Fibroblast of skin of abdomen (primary cell): Measurements from ENCODE around the gene MED12L.
A peak's percentile ranks its signal among the peaks of the same experiment; 100 is the strongest.
"Not testable (repeated sequence)": the region's sequence is repeated elsewhere in the genome, so short reads cannot be mapped to it uniquely, and the experiment has no call there.

Experiments used
- DNase-seq: peaks from one replicate; pipeline ENCODE4 v3.0.0-alpha.2; 2013

MED12L gene

DNA sequence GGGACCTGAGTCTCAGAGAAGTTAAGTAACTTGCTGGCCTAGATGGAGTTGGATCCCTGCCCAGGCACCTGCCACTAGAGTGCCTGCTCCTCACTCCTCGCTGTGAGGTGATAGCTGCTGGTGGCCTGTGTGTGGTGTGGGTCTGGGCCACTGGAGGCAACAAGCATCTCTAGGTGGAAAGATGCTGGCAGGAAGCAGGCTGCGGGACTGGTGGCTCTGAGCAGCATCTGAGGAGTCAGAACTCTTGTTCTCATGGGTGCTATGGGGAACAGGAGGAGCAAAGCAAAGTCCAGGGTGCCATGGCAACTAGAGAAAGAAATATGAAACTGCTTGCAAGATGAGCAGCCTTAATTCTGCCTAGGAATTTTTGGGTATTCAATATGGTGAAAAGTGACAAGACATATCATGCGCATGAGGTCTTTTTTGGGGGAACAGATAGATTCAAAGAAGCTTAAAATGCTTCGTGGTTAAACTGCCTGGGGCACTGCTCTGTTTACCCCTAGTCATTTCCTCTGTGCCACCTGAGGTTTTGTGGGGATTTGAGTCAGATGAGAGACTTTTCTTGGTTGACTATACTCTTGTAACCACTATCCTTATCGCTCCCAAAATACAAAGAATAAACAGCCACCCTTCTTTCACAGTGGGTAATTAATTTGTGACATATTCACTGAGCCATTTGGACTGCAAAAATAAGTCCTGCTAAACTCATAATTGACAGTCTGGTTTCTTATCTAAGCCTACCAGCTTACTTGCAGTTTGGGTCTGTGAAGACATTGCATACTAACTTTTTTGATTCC, 50.3 kb downstream of the MED12L start:
- no peak for DNase-seq

DNA sequence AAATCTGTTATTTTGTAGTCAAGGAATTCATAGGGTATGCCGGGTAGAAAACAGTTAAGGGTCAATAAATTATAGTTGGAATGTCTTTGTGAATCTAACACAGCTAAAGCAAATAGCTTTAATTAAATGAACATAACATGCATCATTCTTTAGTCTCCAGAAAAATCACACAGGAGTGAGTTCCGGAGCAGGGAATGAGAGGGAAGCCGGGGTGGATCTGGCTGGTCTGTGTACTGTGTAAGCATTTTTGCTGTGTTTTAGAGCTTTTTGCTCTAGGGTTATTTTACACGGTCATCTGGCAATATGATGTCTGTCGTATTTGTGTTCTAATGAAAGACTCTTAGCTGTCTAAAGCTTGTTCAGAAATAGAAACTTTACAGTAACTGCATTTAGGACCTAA, 57.5 kb downstream of the MED12L start:
- no peak for DNase-seq

DNA sequence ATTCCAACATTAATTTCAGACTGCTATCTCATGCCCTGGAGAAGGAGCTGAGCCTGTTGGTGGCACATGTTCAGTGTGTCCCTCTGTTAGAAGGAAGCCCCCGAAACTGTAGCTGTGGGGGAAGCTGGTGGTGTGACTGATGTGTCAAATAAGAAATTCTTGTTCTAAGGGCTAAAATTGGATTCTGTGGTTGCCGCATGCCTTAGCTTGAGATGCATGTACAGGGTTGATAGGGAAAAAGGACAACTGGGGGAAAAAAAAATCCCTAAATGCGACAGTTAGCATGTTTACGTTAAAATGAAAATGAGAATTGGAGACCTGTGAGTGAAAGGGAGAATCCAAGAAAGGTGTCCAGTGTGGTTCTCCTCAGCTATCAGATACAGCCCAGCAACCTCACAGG, 58.6 kb downstream of the MED12L start:
- no peak for DNase-seq

DNA sequence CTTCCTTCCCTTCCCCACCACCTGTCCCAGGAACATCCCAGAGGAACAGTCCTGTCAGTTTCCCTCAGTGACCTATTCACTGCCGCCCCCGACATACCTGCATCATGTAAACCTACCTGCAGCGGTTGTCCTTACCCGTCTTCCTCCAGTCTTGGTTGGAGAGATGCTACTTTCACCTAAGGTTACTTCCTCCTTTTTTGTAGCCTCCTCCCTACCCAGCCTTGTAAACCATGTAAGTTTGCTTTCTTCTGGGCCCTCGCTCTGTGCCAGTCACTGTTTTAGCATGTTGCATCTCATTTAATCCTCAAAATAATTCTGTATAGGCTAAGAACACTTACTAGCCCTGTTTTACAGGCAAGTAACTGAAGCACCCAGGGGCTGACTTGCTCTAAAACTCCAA, 59.3 kb downstream of the MED12L start:
- DNase-seq, result no peak

DNA sequence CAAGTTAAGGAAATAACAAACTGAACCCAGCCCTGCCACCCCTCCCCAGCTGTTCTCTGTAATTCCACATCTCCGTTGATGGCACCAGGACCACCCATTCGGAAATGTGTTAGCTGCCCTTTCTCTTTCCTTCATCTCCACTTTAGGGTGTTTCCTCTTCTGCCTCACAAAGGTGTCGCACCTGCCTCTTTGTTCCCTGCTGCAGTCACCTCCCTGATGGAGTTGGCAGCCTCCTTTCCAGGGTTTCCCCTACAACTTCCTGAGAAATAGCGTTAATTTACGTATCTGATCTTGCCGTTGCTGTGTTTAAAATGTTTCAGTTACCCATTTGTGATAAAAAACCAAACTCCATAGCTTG, 60.2 kb downstream of the MED12L start:
- no peak for DNase-seq

DNA sequence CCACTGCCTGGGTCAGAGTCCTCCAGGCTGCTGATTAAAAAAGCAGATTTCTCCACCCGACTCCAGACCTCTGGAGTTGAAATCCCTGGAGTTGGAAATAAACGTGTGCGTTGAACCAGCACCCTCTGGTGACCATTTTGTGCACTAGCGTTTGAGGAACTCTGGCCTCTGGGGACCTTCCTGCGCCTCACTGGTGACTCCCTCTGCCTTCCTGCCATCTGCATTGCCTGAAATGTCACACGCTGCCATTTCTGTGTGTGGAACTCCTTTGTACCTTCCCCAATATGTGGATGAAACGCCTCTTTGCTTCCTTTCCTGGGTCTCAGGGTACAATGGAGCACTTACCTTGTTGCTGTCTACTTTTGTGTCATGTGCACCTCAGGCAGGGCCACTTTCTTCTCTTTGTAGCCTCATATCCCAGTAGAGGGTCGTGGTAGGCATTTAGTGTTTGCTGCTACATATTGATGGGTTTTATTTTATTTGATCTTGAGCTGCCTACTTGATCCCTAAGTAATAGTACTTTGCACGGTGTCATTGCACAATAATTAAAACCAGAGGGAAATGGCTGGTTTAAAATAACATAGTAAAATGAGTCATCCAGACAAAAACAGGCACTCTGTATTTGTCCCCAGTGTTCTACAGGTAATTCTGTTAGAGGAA, 60.7 kb downstream of the MED12L start:
- peak; percentile 70 for DNase-seq

DNA sequence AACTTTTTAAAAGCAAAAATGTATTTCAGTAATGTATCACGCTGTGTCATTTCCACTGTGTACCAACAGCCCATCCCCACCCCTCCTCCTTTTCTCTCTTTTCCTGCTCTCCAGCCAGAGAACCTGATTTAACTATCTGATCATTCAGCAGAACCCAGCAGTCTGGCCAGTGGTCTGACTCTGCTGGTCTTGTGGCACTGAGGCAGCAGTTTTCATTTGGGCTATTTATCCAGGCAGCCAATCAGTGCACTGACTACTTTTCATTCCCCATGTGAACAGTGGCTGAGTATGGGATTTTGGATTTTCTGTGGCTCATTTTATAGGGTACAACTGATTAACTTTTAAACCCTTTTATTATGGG, 61.2 kb downstream of the MED12L start:
- DNase-seq, result no peak

DNA sequence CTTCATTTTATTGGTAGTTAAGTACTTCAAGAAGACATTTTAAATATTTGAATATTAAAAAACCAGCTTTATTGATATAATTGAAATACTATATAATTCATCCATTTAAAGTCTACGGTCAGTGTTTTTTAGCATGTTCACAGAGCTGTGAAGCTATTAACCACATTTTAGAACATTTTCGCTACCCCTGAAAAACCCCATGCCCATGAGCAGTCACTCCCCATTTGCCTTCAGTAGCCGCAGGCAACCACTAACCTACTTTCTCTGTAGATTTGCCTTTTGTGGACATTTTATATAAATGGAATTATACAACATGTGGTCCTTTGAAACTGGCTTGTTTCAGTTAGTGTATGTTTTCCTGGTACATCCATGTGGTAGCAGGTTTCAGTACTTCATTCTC, 61.8 kb downstream of the MED12L start:
- DNase-seq, result no peak

DNA sequence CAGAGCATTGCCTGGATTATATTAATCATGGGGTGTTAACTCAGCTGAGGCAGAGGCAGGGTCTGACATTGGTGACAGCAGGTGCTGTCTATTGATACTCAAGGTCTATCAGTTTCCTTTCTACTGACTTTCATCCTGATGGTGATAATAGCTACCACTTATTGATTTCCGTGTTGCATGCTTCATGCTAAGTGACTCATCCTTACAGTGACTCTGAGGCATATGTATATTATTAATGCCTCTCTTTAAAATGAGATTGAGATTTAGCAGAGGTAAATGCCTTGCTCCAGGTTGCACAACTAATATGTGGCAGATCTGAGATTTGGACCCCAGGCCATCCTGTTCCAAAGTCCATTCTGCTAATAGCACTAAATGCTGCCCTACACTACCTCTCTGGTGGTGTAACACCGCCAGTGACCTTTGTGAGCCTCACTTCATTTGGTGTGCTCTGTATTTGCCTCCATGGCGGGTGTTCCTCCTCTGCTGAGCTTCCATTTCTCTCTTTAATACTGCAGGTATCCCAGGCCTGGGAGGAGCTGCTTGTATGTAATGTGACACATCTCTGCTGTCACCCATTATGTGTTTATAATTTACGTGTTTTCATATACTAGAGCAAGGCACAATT, 67.1 kb downstream of the MED12L start:
- DNase-seq, result no peak

DNA sequence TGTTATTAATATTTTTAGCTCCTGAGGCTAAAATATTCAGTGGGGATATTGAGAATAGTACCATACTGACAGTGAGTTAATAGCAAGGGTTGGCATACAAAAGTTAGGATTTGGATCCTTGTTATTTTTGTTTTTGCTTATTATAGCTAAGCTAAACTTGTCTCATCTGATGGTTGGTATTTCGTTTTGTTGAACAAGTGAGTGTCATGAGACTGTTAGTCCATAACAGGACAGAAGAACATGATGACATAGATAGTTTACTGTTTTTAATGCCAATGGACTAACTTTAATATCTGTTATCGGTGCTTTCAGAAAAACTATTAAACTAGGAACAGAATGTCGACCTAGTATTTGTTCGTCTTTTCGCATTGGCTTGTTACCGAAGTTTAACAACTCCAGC, 69.1 kb downstream of the MED12L start:
- DNase-seq, result no peak

DNA sequence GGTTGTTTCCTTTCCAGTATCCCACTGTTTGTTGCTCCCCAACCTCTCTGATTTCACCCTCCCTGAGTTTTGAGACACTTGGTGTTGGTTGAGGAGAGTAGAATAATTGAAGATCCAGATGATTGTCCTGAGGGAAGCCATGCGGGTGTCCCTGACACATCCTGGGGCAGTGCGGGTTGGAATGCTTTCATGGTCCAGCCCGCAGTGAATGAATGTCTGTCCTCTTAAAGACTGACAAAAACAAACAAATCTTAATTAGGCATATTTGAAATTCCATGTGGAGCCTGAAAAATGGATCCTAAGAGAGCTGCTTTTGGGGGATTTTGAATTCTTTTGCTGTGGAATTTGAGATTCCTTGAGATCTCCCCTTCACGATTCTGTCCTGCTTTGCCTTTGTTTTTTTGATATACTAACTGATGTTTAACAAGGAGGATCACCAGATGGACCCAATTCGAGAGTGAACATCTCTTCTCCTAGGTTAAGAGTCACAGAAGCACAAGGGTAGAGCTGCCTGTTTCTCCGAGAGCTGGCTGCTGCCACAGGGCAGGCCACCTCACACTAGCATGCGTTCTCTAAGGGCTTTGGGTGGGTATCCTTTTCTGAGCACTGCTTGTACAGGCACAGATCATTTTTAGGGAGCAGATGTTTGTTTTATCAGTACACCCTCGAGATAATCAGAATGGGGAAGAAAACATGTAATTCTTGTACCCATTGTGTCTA, 70.1 kb downstream of the MED12L start:
- DNase-seq, result no peak

DNA sequence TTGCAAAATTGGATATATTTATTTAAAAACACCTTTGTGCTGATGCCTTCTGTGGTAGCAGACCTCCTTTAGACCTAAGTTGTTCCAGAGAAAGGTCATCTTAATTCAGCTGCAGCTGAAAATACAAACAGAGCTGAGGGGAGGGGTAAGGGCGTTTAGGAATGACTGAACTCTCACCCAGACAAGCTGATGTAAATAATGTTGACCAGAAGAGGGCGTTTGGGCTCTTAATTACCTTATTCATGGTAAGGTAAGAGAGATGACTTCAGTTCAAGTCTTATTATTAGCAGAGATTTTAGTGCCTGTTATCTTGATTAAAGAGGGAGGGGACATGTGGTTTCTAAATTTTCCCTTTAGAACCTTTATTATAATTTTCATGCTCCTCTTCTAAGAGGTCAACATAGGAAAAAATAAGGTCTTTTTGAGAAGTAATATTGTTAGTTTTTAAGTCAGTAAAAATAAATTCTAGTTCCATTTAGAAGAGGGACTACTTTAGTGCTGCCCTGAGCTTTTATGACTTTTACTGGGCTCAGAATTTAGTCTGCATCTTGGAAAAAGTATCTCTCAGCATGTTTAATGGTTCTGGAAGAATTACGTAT, 71.3 kb downstream of the MED12L start:
- DNase-seq, result peak; percentile 58

DNA sequence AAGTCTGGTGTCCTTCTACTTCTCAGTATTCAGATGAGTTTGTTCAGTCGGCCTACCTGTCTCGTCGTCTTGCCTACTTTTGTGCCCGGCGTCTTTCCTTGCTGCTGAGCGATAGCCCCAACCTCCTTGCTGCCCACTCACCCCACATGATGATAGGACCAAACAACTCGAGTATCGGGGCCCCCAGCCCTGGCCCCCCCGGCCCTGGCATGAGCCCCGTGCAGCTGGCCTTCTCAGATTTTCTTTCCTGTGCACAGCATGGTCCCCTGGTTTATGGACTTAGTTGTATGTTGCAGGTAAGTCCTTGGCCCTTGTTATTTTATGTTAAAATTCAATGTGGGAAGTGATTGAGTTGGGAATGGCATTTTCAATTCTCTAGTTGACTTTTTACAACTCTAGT, 74.3 kb downstream of the MED12L start:
- no peak for DNase-seq

DNA sequence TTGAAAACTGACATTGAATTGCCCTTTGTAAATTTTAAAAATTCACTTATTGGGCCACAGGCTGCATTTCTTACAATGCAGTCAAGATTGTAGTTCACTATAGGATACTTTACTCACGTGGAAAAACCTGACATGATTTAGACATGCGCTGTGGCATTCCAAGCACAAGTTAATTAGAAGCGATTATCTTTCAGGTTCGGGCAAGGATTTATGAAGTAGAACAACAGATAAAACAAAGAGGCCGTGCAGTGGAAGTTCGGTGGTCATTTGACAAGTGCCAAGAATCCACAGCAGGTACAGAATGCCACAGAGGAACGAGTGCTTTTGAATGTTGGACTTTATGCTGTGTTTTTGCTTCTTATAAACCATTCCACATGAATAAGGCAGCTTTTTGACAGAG, 79.8 kb downstream of the MED12L start:
- no peak for DNase-seq

DNA sequence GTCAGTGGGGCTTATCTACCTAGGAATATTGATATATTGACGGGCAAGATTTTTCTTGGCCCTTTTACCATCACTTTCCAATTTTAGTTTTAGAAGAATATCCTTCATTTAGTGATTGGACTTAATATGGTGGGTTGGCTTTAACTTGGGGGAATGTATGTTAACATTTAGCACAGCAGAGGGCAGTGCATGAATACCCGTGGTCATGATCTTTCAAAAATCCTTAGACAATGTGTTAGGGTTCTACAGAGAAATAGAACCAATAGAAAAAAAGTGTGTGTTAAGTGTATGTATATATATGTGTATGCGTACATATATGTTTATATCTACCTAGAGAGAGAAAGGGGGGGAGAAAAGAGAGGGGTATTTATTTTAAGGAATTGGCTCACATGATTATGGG, 80.7 kb downstream of the MED12L start:
- DNase-seq, result no peak

DNA sequence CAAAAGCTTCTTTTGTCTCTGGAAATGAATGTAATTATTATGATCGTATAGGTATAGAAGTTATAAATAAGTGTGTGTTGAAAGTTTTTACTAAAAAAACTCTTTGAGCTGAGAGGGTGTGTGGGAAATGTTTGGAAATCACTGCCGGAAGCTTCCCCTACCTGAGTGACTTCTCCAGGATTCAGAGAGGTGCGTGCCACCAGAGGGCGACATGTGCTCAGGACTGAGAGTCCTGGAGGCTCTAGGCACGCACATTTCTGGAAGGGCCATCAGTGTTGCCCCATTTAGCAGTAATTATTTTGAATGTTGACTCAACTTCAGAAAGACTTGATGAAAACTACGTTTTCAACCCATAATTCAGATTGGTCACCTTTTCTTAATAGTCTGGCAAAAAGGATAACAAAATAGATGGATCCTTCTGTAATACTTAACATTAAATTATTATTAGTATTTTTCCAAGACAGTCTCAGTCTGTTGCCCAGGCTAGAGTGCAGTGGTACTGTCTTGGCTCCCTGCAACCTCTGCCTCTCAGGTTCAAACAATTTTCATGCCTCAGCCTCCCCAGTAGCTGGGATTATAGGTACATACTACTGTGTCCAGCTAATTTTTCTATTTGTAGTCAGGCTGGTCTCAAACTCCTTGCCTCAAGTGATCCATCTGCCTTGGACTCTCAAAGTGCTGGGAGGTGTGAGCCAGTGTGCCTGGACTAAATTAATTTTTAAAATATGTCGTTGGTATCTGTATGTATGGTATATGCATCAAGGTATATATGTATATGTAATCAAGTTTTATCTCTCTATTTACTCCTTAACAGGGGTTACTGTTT, 83.0 kb downstream of the MED12L start:
- peak; percentile 66 for DNase-seq

DNA sequence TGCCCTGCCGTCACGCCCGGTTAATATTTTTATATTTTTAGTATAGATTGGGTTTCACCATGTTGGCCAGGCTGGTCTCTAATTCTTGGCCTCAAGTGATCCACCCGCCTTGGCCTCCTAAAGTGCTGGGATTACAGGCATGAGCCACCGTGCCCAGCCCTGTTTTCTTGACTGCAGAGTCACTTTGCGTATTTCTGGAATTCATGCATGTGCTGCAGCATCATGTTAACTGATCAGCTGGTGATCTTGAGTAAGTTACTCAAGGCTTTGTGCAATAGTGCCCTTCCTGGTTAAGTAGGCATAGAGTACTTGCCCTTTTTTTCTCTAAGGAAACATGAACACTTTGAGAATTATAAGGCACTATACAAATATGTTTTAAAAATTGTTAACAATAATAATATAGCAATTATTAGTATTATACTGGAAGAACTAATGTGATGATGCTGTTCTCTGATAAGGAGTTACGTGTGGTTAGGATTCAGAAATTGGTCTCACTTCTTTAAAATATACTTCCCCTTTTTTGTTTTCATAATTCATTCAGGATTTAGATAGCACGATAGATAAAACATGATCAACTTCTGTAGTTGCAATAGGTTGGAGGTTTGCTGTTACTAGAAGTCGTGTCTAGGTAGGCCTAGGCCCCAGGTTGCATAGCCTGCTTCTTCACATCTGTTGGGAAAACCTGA, 83.9 kb downstream of the MED12L start:
- DNase-seq, result no peak

DNA sequence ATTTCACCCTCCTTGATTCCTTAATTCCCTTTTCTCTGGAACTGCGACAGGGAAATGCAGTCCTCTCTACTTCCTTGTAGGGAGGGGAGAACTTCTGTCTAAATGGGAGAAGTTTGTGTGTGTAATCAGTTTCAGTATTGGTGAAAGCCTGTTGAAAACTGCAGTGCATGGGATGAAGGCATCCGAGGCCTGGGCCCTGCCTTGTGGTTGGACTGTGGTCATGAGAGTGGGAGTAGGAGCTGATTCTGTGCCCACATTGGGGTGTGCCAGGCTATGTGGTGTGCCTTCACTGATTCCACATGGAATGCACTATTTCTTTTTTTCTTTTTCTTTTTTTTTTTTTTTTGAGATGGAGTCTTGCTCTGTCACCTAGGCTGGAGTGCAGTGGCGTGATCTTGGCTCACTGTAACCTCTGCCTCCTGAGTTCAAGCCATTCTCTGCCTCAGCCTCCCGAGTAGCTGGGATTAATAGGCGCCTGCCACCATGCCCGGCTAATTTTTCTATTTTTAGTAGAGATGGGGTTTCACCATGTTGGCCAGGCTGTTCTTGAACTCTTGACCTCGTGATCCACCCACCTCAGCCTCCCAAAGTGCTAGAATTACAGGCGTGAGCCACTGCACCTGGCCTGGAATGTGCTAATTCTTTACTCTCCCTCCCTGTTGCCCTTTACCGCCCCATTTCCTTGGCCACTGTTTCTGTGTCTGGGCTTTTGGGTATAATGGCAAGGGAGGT, 84.7 kb downstream of the MED12L start:
- not testable (repeated sequence) for DNase-seq

DNA sequence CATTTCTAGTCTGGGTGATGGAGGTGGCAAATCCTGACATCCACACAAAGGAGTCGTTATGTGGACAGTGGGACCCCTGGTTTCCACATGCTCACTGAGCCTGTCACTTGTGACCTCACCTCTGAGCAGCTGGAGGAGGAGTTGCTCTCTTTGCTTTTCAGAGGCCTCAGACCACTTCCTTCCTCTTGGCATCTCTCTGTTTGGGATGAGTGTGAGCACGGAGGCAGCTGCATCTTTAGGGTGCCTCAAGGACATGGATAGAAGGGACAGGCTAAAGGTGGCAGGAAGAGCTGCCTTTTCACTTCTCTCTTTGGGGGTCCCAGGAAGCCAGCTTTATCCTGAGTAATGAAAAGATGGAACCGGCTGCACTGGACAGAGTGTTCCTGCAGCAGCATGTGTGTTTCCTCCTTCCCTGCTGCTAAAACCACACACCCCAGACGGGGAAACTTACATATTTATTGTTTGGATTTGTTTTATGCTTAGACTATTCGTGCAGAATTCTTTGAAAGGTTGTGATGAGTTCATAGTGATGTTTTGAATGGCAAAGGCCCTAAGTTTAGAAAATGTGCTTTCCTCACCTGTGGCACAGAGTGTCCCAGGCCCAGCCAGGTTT, 85.8 kb downstream of the MED12L start:
- no peak for DNase-seq

DNA sequence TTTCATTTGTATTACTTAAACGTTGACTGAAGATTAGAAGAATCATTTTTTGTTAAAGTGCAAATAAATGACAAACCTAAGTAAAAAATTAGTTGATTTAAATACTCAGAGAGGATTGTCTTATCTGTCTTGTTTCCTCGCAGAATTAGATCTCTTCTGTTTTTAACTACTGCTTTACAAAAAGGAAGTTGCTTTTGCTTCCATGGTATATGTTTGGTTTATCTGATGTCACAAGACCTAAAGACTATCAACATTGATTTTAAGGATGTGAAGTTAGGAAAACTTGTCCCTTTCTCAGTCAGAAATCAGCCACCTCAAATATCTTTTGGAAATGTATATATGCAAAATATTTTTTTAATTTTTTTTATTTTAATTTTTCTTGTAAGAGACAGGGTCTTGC, 88.9 kb downstream of the MED12L start:
- no peak for DNase-seq
